HT1080 (cell line): ENCODE results near the gene PATJ. TPM values are rescaled to one million over a fixed set of nuclear protein-coding genes. Genes with fewer than 3 reads are reported as not detected.
"Not testable (repeated sequence)": the region's sequence is repeated elsewhere in the genome, so short reads cannot be mapped to it uniquely, and the experiment has no call there.

ENCODE experiments used
- DNase-seq: peaks from one replicate; pipeline ENCODE4 v3.0.0-alpha.2; 2015; ENCODE audit warnings: low read depth
- total RNA-seq: library from RNA; depleted of rRNA; stranded (reverse); fragments of >200 nt; shearing (Covaris generic); gene quantifications from 2 replicates; pipeline ENCODE4 v1.2.3, GENCODE V29; 2014

Gene PATJ
- total RNA-seq, 1 experiment from 2014 or later = 1.1 TPM

- no peak for DNase-seq
Measured at GRCh38 chr1:61746813-61747212, 4.5 kb downstream of the PATJ start.

GRCh38 chr1:61748566-61748965, 6.3 kb downstream of the PATJ start:
- no peak for DNase-seq

- no peak for DNase-seq
Measured at GRCh38 chr1:61749574-61749973, 7.3 kb downstream of the PATJ start.

GRCh38 chr1:61752921-61753389, 10.7 kb downstream of the PATJ start:
- no peak for DNase-seq

- DNase-seq = no peak
Measured at GRCh38 chr1:61753998-61754508, 11.8 kb downstream of the PATJ start.

GRCh38 chr1:61754545-61754944, 12.3 kb downstream of the PATJ start:
- DNase-seq = peak; percentile 28

- no peak for DNase-seq
Measured at GRCh38 chr1:61756773-61757172, 14.5 kb downstream of the PATJ start.

GRCh38 chr1:61757950-61758349, 15.7 kb downstream of the PATJ start:
- peak; percentile 20 for DNase-seq

- DNase-seq = no peak
Measured at GRCh38 chr1:61770131-61770530, 27.9 kb downstream of the PATJ start.

GRCh38 chr1:61776091-61776490, 33.8 kb downstream of the PATJ start:
- DNase-seq = no peak

- DNase-seq = no peak
Measured at GRCh38 chr1:61779231-61779630, 37.0 kb downstream of the PATJ start.

- no peak for DNase-seq
Measured at GRCh38 chr1:61781151-61781550, 38.9 kb downstream of the PATJ start.

GRCh38 chr1:61782771-61783170, 40.5 kb downstream of the PATJ start:
- DNase-seq = no peak

- no peak for DNase-seq
Measured at GRCh38 chr1:61784726-61785125, 42.4 kb downstream of the PATJ start.

GRCh38 chr1:61790837-61791236, 48.6 kb downstream of the PATJ start:
- DNase-seq = no peak

- peak; percentile 34 for DNase-seq
Measured at GRCh38 chr1:61797045-61797755, 54.9 kb downstream of the PATJ start.

- DNase-seq = not testable (repeated sequence)
Measured at GRCh38 chr1:61801047-61801446, 58.8 kb downstream of the PATJ start.

GRCh38 chr1:61807606-61808140, 65.4 kb downstream of the PATJ start:
- DNase-seq = no peak

GRCh38 chr1:61808321-61808720, 66.0 kb downstream of the PATJ start:
- DNase-seq = no peak

- no peak for DNase-seq
Measured at GRCh38 chr1:61808968-61809367, 66.7 kb downstream of the PATJ start.

GRCh38 chr1:61812916-61813315, 70.6 kb downstream of the PATJ start:
- no peak for DNase-seq

- DNase-seq = no peak
Measured at GRCh38 chr1:61816191-61816590, 73.9 kb downstream of the PATJ start.

GRCh38 chr1:61818992-61819391, 76.7 kb downstream of the PATJ start:
- DNase-seq = no peak
